Gastroesophageal sphincter (tissue), 4 donors: ENCODE results near the gene AIFM3. TPM values are rescaled to one million over a fixed set of nuclear protein-coding genes. Genes with fewer than 3 reads are reported as not detected.
A peak's percentile ranks its signal among the peaks of the same experiment; 100 is the strongest.

Experiments
- ATAC-seq: fragments of 150-250 bp; one replicate; pipeline ENCODE4 v1.9.1; 2016; ENCODE audit warnings: mild to moderate bottlenecking, moderate library complexity
- H3K27ac ChIP-seq, 4 donors: fragments of 200-600 bp; sonication (generic) in 3 of 4; 1 replicate in 3 of 4; 2 replicates in 1 of 4; pipeline ENCODE4 v1.5.1; 2016 to 2019
- H3K27me3 ChIP-seq: fragments of 200-600 bp; sonication (generic); one replicate; pipeline ENCODE4 v1.5.1; 2019
- H3K36me3 ChIP-seq, 2 donors: fragments of 200-600 bp; sonication (generic); one replicate each; pipeline ENCODE4 v1.5.1; 2019; ENCODE audit warnings: control low read depth in 1 of 2
- H3K4me1 ChIP-seq, 3 donors: fragments of 200-600 bp; sonication (generic); 1 replicate in 2 of 3; 2 replicates in 1 of 3; pipeline ENCODE4 v1.5.1; 2016 to 2019; ENCODE audit warnings: control low read depth in 2 of 3
- H3K4me3 ChIP-seq, 2 donors: fragments of 200-600 bp; sonication (generic); one replicate each; pipeline ENCODE4 v1.5.1; 2019; ENCODE audit warnings: mild to moderate bottlenecking in 1 of 2, moderate library complexity in 1 of 2
- H3K9me3 ChIP-seq, 3 donors: fragments of 200-600 bp; sonication (generic); one replicate each; pipeline ENCODE4 v1.5.1; 2017 to 2019; ENCODE audit warnings: control low read depth in 2 of 3
- CTCF ChIP-seq, 4 experiments: fragments of 200-600 bp in 2 of 4; fragments of 450-650 bp in 2 of 4; sonication (generic) in 1 of 4; IDR thresholded peaks; one replicate each; pipeline ENCODE4 v1.5.1; 2017 to 2019; ENCODE audit warnings: antibody characterized with exemption in 4 of 4, mild to moderate bottlenecking in 2 of 4, moderate library complexity in 2 of 4
- EP300 ChIP-seq: sonication (generic); formaldehyde crosslinking; IDR thresholded peaks from one replicate; pipeline ENCODE4 v1.6.1; 2017; ENCODE audit warnings: antibody characterized with exemption, mild to moderate bottlenecking
- POLR2A ChIP-seq, 2 donors: fragments of 450-650 bp; IDR thresholded peaks; one replicate each; pipeline ENCODE4 v1.6.1; 2017; ENCODE audit warnings: antibody characterized with exemption in 2 of 2, mild to moderate bottlenecking in 2 of 2, moderate library complexity in 1 of 2
- POLR2AphosphoS5 ChIP-seq: sonication (generic); formaldehyde crosslinking; IDR thresholded peaks from one replicate; pipeline ENCODE4 v1.6.1; 2017; ENCODE audit warnings: antibody characterized with exemption
- WGBS, 2 donors: methylation state at CpG; one replicate each; pipeline ENCODE4 v1.1.5; 2018; ENCODE audit warnings: low coverage in 1 of 2; 5-methylcytosine and 5-hydroxymethylcytosine counted together
- total RNA-seq, 4 donors: library from RNA; depleted of rRNA; stranded (reverse); fragments of >200 nt; gene quantifications; one replicate each; pipeline ENCODE4 v1.1.0, GENCODE V29; 2016

Gene AIFM3
- total RNA-seq, 4 donors from 2014 or later: 0.27 to 3.2 (median 2.0) TPM; not detected in 1

DNA sequence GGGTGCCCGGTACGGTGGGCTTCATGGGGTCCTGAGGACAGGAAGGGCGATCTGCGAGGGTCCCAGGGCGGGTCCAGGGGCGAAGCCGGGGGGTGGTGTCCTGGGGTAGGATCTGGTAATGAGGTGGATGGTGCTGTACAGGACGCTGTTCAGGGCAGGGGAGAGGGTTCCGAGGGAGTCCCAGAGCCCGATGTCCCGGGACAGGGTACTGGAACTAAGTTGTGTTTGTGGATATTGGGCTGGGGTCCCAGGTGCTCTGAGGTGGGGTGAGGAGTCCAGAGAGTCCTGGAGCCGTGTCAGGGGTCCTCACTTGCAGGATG lies 15.5 kb downstream of the AIFM3 start:
- peaks cover 0 to 36% of the 10 kb centered on the region in 2 donors for H3K36me3 ChIP-seq
- no peak for ATAC-seq
- WGBS, 2 donors: 0% methylated on average over 3 of the region's 12 CpGs; no CpG with 5 or more reads in 1 of the 2 donors
- TF ChIP-seq POLR2AphosphoS5 (no peak), EP300 (no peak), POLR2A (IDR thresholded peaks at IDR 0.05) (no peak), CTCF (IDR thresholded peaks at IDR 0.05) (no peak)
- H3K27me3 ChIP-seq: no peaks in the 10 kb centered on the region
- peaks cover 0 to 9% (median 0%) of the 10 kb centered on the region in 3 donors for H3K9me3 ChIP-seq
- H3K4me1 ChIP-seq: peaks cover 3 to 49% (median 32%) of the 10 kb centered on the region in 3 donors
- H3K27ac ChIP-seq: peak overlapping the region; percentile 74 to 96 (median 94)
- peak overlapping the region; percentile 61 to 62 for H3K4me3 ChIP-seq

DNA sequence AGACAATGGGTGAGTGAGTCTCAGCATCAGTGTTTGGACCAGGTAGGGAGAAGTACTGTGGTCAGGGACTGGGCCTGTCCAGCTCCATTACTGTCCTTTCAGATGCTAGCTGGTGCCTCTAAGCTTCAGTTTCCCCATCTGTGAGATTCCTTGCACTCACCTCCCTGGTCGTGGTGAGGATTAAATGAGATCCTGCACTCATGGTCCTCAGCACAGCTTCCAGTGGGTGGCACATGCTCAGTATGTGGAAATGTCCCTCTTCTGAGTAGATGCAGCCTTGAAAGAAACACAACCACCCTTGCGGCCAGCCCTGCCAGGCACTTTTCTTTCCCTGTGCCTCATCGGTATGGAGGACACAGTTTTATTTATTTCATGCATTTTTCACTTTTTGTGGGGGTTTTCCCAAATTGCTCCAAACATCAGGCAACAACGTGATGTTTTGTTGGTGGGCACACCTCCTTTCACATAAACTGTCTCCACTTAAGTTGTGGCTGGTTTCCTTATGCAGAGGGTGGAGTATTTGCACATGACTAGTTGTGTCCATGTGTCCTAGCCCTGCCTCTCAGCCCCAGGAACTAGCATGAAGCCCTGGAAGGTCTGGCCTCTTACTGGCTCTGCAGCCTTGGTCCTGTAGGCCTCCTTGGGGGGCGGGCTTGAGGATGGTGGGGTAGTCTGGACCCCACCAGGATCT lies 16.2 kb downstream of the AIFM3 start:
- Histone ChIP-seq H3K9me3 (peaks cover 0 to 8% (median 0%) of the 10 kb centered on the region in 3 donors), H3K36me3 (peaks cover 0 to 43% of the 10 kb centered on the region in 2 donors), H3K4me3 (peak overlapping the region; percentile 61 to 62), H3K27ac (peak overlapping the region in 2 of 4 donors; percentile 94 to 95), H3K27me3 (no peaks in the 10 kb centered on the region), H3K4me1 (peaks cover 3 to 49% (median 32%) of the 10 kb centered on the region in 3 donors)
- no peak for ATAC-seq
- TF ChIP-seq CTCF (IDR thresholded peaks at IDR 0.05): no peak
- TF ChIP-seq POLR2AphosphoS5: no peak
- no peak for TF ChIP-seq EP300
- TF ChIP-seq POLR2A (IDR thresholded peaks at IDR 0.05): no peak
- WGBS, 2 donors: 58 to 68% methylated on average over 4 of the region's 5 CpGs

DNA sequence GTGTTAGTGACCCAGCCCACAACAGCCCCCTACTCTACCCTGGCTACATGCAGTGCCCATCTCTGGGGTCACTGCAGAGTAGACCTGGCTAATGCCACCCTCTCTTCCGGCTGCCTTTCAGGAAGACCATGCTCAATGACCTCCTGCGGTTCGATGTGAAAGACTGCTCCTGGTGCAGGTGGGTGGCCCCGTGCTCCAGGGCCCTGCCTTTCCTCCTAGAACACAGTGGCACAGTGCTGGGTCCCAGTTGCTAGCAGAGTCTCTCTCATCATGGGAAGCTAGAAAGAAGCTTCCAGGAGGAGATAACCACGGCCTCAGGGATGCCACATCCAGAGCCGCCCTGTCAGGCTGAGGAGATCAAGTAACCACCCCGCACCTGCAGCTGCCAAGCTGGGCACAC lies 18.7 kb downstream of the AIFM3 start:
- WGBS, 2 donors: no CpG with 5 or more reads among the region's 7 CpGs

DNA sequence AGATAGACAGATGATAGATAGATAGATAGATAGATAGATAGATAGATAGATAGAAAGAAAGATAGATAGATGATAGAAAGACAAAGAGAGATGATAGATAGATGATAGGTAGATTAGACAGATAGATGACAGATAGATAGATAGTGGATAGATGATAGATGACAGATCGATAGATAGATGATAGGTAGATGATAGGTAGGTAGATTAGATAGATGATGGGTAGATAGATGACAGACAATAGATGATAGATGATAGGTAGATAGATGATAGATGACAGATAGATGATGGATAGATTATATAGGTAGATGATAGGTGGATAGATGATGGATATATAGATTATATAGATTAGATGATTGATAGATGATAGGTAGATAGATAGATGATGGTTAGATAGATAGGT lies 19.3 kb downstream of the AIFM3 start:
- Histone ChIP-seq H3K27ac (no peak overlapping the region), H3K4me1 (peaks cover 0 to 25% (median 15%) of the 10 kb centered on the region in 3 donors), H3K36me3 (peaks cover 0 to 73% of the 10 kb centered on the region in 2 donors), H3K9me3 (no peaks in the 10 kb centered on the region), H3K4me3 (no peak overlapping the region), H3K27me3 (no peaks in the 10 kb centered on the region)
- 93 to 94% methylated on average over 1 of the region's 1 CpG for WGBS, 2 donors
- TF ChIP-seq POLR2AphosphoS5 (no peak), CTCF (IDR thresholded peaks at IDR 0.05) (no peak), POLR2A (IDR thresholded peaks at IDR 0.05) (no peak), EP300 (no peak)
- no peak for ATAC-seq

More for the DNA sequence above, 18.7 kb downstream of the AIFM3 start:
- H3K27me3 ChIP-seq: no peaks in the 10 kb centered on the region
- no peaks in the 10 kb centered on the region for H3K9me3 ChIP-seq
- no peak overlapping the region for H3K4me3 ChIP-seq
- TF ChIP-seq CTCF (IDR thresholded peaks at IDR 0.05) (no peak), EP300 (no peak), POLR2A (IDR thresholded peaks at IDR 0.05) (no peak), POLR2AphosphoS5 (no peak)
- peaks cover 3 to 32% (median 21%) of the 10 kb centered on the region in 3 donors for H3K4me1 ChIP-seq
- H3K36me3 ChIP-seq: peaks cover 0 to 67% of the 10 kb centered on the region in 2 donors
- ATAC-seq: no peak
- no peak overlapping the region for H3K27ac ChIP-seq

- peaks cover 0 to 22% (median 13%) of the 10 kb centered on the region in 3 donors for H3K4me1 ChIP-seq
- TF ChIP-seq POLR2AphosphoS5 (no peak), CTCF (IDR thresholded peaks at IDR 0.05) (no peak), EP300 (no peak), POLR2A (IDR thresholded peaks at IDR 0.05) (no peak)
- H3K4me3 ChIP-seq: no peak overlapping the region
- ATAC-seq: no peak
- no peaks in the 10 kb centered on the region for H3K9me3 ChIP-seq
- WGBS, 2 donors: 80% methylated on average over 3 of the region's 14 CpGs; no CpG with 5 or more reads in 1 of the 2 donors
- H3K36me3 ChIP-seq: peaks cover 0 to 84% of the 10 kb centered on the region in 2 donors
- H3K27ac ChIP-seq: no peak overlapping the region
- H3K27me3 ChIP-seq: no peaks in the 10 kb centered on the region
These were observed 20.3 kb downstream of the AIFM3 start for GRCh38 chr22:20987375-20987774.
